AG20443 (cell line): ENCODE measurements around the gene CACNA2D4.

Experiments
- DNase-seq: peaks from one replicate; pipeline ENCODE4 v3.0.0; 2012; ENCODE audit warnings: low spot score, mixed read lengths

The CACNA2D4 gene

DNA sequence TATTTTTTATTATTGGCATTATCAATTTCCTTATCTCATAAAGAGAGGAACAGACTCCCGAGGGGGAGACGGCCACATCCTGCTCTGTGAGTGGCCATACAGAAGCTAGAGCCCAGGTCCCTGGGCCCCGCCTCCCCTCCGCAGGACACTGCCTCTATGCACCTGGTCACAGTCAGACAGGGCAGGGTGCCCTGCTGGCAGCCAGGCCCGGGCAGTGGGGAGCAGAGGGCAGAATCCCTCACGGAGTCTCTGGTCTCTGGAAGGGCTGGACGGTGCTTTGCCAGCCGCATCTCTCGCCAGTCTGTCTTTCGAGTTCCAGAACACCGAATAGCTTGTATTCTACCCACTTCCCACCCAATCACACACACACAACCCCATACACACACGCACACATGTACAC lies 16.4 kb upstream of the CACNA2D4 start:
- DNase-seq = no peak

DNA sequence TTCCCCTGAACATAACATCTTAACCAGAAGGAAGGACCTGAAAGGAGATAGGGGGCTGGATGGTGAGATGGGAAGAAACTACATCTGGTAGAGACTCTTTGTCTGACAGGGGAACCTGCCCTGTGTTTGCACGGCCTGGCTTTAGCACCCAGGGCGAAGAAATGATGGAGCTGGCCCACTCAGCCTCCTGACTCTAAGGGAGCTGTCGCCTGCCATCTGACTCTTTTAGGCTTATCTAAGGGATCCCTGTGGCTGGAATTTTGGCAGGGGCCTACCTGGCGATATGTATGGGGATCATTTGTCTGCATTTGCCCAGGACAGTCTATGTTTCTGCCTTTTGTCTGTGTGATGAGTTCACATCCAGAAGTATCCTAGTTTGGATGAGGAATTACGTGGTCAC lies 15.6 kb upstream of the CACNA2D4 start:
- no peak for DNase-seq

- DNase-seq = no peak
Measured at GRCh38 chr12:1933342-1934051, 15.0 kb upstream of the CACNA2D4 start.

- peak; percentile 55 for DNase-seq
Measured at GRCh38 chr12:1932264-1932777, 13.9 kb upstream of the CACNA2D4 start.

- no peak for DNase-seq
Measured at GRCh38 chr12:1931642-1932041, 13.2 kb upstream of the CACNA2D4 start.

- DNase-seq = no peak
Measured at GRCh38 chr12:1930803-1931597, 12.5 kb upstream of the CACNA2D4 start.

GRCh38 chr12:1929985-1930802 lies 11.7 kb upstream of the CACNA2D4 start:
- DNase-seq = no peak

- no peak for DNase-seq
Measured at GRCh38 chr12:1929241-1929984, 11.0 kb upstream of the CACNA2D4 start.

GRCh38 chr12:1928439-1929121 lies 10.1 kb upstream of the CACNA2D4 start:
- no peak for DNase-seq

DNA sequence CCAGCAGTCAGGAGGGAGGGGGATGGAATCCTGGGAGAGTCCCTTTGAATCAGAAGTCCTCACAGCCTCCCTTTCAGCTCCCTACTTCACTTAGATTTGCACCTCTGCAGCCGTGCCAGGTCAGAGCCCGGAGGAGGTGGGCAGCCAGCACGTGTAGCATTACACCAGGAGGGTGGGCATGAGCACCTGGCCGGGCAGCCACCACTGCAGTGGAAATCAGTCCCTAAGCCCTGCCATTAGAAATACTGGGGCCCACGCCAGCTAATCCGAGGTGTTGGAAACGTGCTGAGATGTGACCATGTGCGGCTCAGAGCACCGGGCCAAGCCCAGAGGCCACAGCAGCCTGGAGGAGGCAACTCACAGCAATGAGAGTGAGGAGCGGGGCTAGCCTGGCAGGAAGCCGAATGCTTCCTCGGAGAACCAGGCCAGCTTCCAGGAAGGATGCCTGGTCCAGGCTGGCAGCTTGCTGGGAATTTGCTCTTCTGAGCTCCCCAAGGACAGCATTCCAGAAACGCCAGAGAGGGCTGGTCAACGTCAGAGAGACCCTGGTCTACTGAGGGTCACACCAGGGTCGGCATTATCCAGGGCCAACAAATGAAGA lies 9.4 kb upstream of the CACNA2D4 start:
- peak; percentile 60 for DNase-seq

- DNase-seq = no peak
Measured at GRCh38 chr12:1927051-1927680, 8.7 kb upstream of the CACNA2D4 start.

GRCh38 chr12:1926251-1926657 lies 7.8 kb upstream of the CACNA2D4 start:
- no peak for DNase-seq

- DNase-seq = no peak
Measured at GRCh38 chr12:1925684-1926006, 7.2 kb upstream of the CACNA2D4 start.

- no peak for DNase-seq
Measured at GRCh38 chr12:1924996-1925683, 6.7 kb upstream of the CACNA2D4 start.

DNA sequence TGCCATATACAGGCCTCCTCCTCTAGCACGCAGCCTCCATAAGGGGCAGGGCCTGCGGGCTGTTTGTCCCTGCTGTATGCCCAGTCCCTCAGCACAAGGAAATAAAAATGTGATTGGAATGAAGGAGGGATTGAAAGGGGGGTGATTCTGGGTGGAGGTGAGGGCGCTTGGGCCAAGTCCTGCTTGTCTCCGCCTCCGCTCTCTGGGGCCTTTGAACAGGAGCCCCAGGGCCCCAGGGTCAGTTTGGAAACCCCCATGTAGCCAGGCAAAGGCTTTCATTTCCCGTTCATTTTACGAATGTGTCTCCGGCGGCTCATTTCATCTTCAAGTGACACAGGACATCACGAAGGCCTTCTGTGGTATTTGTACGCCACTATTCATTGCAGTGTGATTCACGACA lies 4.5 kb upstream of the CACNA2D4 start:
- DNase-seq = peak; percentile 4

GRCh38 chr12:1922075-1922709 lies 3.7 kb upstream of the CACNA2D4 start:
- peak; percentile 21 for DNase-seq

GRCh38 chr12:1920971-1921370 lies 2.5 kb upstream of the CACNA2D4 start:
- peak; percentile 4 for DNase-seq

DNA sequence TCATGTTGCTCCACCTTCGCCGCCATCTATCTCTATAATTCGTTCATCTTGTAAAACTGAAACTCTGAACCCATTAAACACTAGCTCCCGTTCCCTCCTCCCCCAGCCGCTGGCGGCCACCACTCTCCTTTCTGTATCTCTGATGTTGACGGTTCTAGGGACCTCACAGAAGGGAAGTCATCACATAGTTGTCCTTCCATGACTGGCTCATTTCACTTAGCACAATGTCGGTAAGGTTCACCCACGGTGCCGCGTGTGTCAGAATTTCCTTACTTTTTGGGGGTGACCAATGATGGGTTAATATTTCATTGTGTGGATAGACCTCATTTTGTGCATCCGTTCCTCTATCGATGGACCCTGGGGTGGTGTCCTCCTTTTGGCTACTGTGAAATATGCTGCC lies 2.0 kb upstream of the CACNA2D4 start:
- DNase-seq = no peak

DNA sequence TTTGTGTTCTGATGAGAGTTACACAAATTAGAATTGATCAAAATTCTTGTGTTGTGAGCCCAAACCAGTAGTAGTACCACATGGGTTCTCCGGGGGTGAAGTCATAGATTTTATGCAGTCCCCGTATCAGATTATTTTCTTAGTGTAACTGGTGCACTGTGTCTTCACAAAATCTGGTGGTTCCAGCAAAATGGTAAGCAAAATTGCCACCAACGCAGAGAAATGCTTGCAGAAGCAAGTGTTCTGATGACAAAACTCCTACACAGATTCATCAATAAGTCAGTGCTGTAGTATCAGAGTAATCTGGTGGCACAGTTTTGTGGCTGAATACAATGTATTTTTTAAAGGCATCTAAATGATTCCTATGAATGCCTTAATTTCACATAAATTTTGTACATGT lies 1.3 kb upstream of the CACNA2D4 start:
- DNase-seq = peak; percentile 1
